Kidney epithelial cell (primary cell): ENCODE data around the gene PLA2G15. TPM values are rescaled to one million over a fixed set of nuclear protein-coding genes. Genes with fewer than 3 reads are reported as not detected.
A peak's percentile ranks its signal among the peaks of the same experiment; 100 is the strongest.

Experiments used
- DNase-seq: peaks from one replicate; pipeline ENCODE4 v3.0.0-alpha.2; 2010; ENCODE audit warnings: low read depth
- H3K27me3 ChIP-seq: 2 replicates; pipeline ENCODE4 v1.6.0; 2011; ENCODE audit warnings: low read length; ENCODE audit not compliant: control insufficient read depth, insufficient read depth
- H3K36me3 ChIP-seq: 2 replicates; pipeline ENCODE4 v1.5.1; 2011; ENCODE audit warnings: low read length; ENCODE audit not compliant: control insufficient read depth, insufficient read depth
- H3K4me3 ChIP-seq: 2 replicates; pipeline ENCODE4 v1.5.1; 2011; ENCODE audit warnings: low read depth, mild to moderate bottlenecking, control low read depth, low read length
- CTCF ChIP-seq: IDR thresholded peaks from 2 replicates; pipeline ENCODE4 v1.5.1; 2011; ENCODE audit warnings: mild to moderate bottlenecking, moderate library complexity, low read length, control low read depth, inconsistent platforms; ENCODE audit not compliant: insufficient read depth, poor library complexity, severe bottlenecking
- total RNA-seq: library from RNA; depleted of rRNA; stranded (reverse); fragments of >200 nt; gene quantifications from 2 replicates; pipeline ENCODE4 v1.2.3, GENCODE V29; 2015

The PLA2G15 gene
- total RNA-seq, 1 donor from 2014 or later: 27.2 TPM

GRCh38 chr16:68257906-68258800 is 13.0 kb downstream of the PLA2G15 start:
- Histone ChIP-seq H3K27me3 (no peaks in the 10 kb centered on the region), H3K4me3 (no peak overlapping the region), H3K36me3 (no peaks in the 10 kb centered on the region)
- peak; percentile 99 for DNase-seq
- no peak for TF ChIP-seq CTCF

- no peaks in the 10 kb centered on the region for H3K36me3 ChIP-seq
- H3K27me3 ChIP-seq: no peaks in the 10 kb centered on the region
- H3K4me3 ChIP-seq: no peak overlapping the region
- no peak for TF ChIP-seq CTCF
- DNase-seq: no peak
Measured at GRCh38 chr16:68259007-68259825, 14.0 kb downstream of the PLA2G15 start.

GRCh38 chr16:68263559-68264127 is 18.5 kb downstream of the PLA2G15 start:
- peak overlapping the region; percentile 55 for H3K4me3 ChIP-seq
- no peaks in the 10 kb centered on the region for H3K36me3 ChIP-seq
- H3K27me3 ChIP-seq: no peaks in the 10 kb centered on the region
- TF ChIP-seq CTCF: no peak
- no peak for DNase-seq

GRCh38 chr16:68264128-68265077 is 19.2 kb downstream of the PLA2G15 start, which contains the start of gene SLC7A6:
SLC7A6 (plus strand) TSS chr16:68264526; CDS start chr16:68274727, 10,201 bp downstream.
- Histone ChIP-seq H3K27me3 (no peaks in the 10 kb centered on the region), H3K4me3 (peak within 1 kb of the TSS; percentile 55), H3K36me3 (no peaks in the 10 kb centered on the region)
- DNase-seq: no peak
- TF ChIP-seq CTCF: peak; percentile 76
